Measurements from ENCODE around the gene BAHCC1. TPM values are rescaled to one million over a fixed set of nuclear protein-coding genes. Genes with fewer than 3 reads are reported as not detected.
A peak's percentile ranks its signal among the peaks of the same experiment; 100 is the strongest.

Gene BAHCC1
- total and polyA plus RNA-seq, 2 donors (not counting 3 experiments of a cell fraction or from before 2014, with no cell fraction given) = 4.7 to 11.6 TPM

- Histone ChIP-seq H3K9me3 (replicated peaks; ENCODE audit: control insufficient read depth, insufficient read depth, low read length) (no peaks in the 10 kb centered on the region), H3K4me1 (ENCODE audit: control insufficient read depth, extremely low read depth, insufficient read depth, low read length) (peaks cover 35% of the 10 kb centered on the region), H3K9ac (replicated peaks; ENCODE audit: extremely low read depth, insufficient read depth, low read length) (peak overlapping the region; percentile 54), H3K36me3 (ENCODE audit: control insufficient read depth in 2 of 2, extremely low read depth in 1 of 2, insufficient read depth in 2 of 2, low read length in 2 of 2) (peaks cover 3 to 13% of the 10 kb centered on the region in 2 experiments), H3K27me3 (ENCODE audit: control insufficient read depth in 2 of 2, insufficient read depth in 2 of 2, low read length in 2 of 2) (no peaks in the 10 kb centered on the region), H4K20me1 (replicated peaks; ENCODE audit: control insufficient read depth, extremely low read depth, insufficient read depth, low read length) (no peaks in the 10 kb centered on the region), H3K4me3 (replicated peaks in 1 of 3; ENCODE audit: insufficient read depth in 1 of 3, low read depth in 1 of 3, low read length in 3 of 3) (peak overlapping the region; percentile 55 to 84 (median 77)), H3K79me2 (ENCODE audit: control insufficient read depth, insufficient read depth, low read length) (peaks cover 45% of the 10 kb centered on the region), H2AFZ (ENCODE audit: low read depth, low read length) (no peak overlapping the region), H3K27ac (ENCODE audit: insufficient read depth, low read depth, low read length) (peak overlapping the region; percentile 52), H3K9me1 (replicated peaks; ENCODE audit: control insufficient read depth, extremely low read depth, insufficient read depth, low read length) (no peaks in the 10 kb centered on the region), H3K4me2 (ENCODE audit: insufficient read depth, low read length) (peak overlapping the region; percentile 94)
- TF ChIP-seq MYC (IDR thresholded peaks at IDR 0.05; ENCODE audit: low read depth, low read length) = no peak
- TF ChIP-seq CTCF (IDR thresholded peaks at IDR 0.05; ENCODE audit: extremely low read depth in 1 of 2, insufficient read depth in 1 of 2, low read depth in 1 of 2, low read length in 2 of 2) = no peak
- no peak for TF ChIP-seq GATA2 (IDR thresholded peaks at IDR 0.05; ENCODE audit: insufficient read depth, insufficient read length, low read depth, low read length)
- TF ChIP-seq JUN (IDR thresholded peaks at IDR 0.05; ENCODE audit: borderline replicate concordance, insufficient read depth, insufficient read length, low read depth) = no peak
- no peak for TF ChIP-seq POLR2AphosphoS5 (IDR thresholded peaks at IDR 0.05; ENCODE audit: insufficient read depth, low read depth, low read length)
- no peak for TF ChIP-seq EZH2 (IDR thresholded peaks at IDR 0.05; ENCODE audit: borderline replicate concordance, low read depth, low read length, severe bottlenecking)
- no peak for TF ChIP-seq FOS (IDR thresholded peaks at IDR 0.05; ENCODE audit: borderline replicate concordance, insufficient read depth, low read length)
- TF ChIP-seq MAX (IDR thresholded peaks at IDR 0.05; ENCODE audit: insufficient read depth, insufficient read length) = no peak
- no peak for TF ChIP-seq POLR2A (IDR thresholded peaks at IDR 0.05; ENCODE audit: low read depth, low read length)
- ChIA-PET CTCF (interaction anchor here (0.6 to 0.9 kb wide), 2 partner anchors 118 to 261 kb away, joined by 3 read pairs; no protein-coding TSS in a partner anchor), POLR2A (interaction anchor here (0.6 kb wide), 1 partner anchor 7 kb away, joined by 4 read pairs; no protein-coding TSS in a partner anchor)
- FAIRE-seq (no peak), DNase-seq (ENCODE audit: low read depth, low spot score) (no peak)
- intact Hi-C loops (cut with micrococcal nuclease) (loop anchor here (1.0 to 2.0 kb wide), 2 partner anchors 38 to 121 kb away; partner anchors contain the start of gene BAHCC1), dilution Hi-C loops (cut with MboI; ENCODE audit: extremely low pct_ligation_motif_present, low sequenced_read_pairs) (no loop called here)
- BruUV-seq (replicated peaks) = no TSS peak
These were observed 120.3 kb downstream of the BAHCC1 start for GRCh38 chr17:81515530-81516041.

Small RNAs within 50 kb of the gene (microRNA-seq; reads per million reads assigned to microRNA genes)
- gene MIR3186 (ENCODE audit: borderline number of aligned reads, borderline replicate concordance) (not detected), gene MIR4740 (ENCODE audit: borderline number of aligned reads, borderline replicate concordance) (not detected)

Small RNAs within 50 kb of the gene (small RNA-seq; reads per million reads assigned to genes)
- gene MIR3186 (ENCODE audit: insufficient read depth, insufficient read length, low read depth, low replicate concordance) (not detected), gene MIR4740 (ENCODE audit: insufficient read depth, insufficient read length, low read depth, low replicate concordance) (not detected)

Other genes with a start within 250 kb of the BAHCC1 start
- gene PVALEF, start 229.9 kb upstream of the BAHCC1 start, total RNA-seq = not detected in 2 replicates
- gene PVALEF, start 229.9 kb upstream of the BAHCC1 start, polyA plus RNA-seq = not detected in 2 replicates
- 1.00 and 1.5 TPM in 2 replicates for gene AATK, start 229.2 kb upstream of the BAHCC1 start, total RNA-seq
- gene AATK, start 229.2 kb upstream of the BAHCC1 start, polyA plus RNA-seq = 0.69 and 0.94 TPM in 2 replicates
- 17.9 and 19.7 TPM in 2 replicates for gene CEP131, start 172.5 kb upstream of the BAHCC1 start, total RNA-seq
- gene CEP131, start 172.5 kb upstream of the BAHCC1 start, polyA plus RNA-seq = 5.1 and 5.3 TPM in 2 replicates
- 35.6 and 41.6 TPM in 2 replicates for gene TEPSIN, start 156.4 kb upstream of the BAHCC1 start, total RNA-seq
- 45.3 and 55.4 TPM in 2 replicates for gene TEPSIN, start 156.4 kb upstream of the BAHCC1 start, polyA plus RNA-seq
- 61.5 and 69.9 TPM in 2 replicates for gene NDUFAF8, start 156.1 kb upstream of the BAHCC1 start, total RNA-seq
- 76.2 and 83.9 TPM in 2 replicates for gene NDUFAF8, start 156.1 kb upstream of the BAHCC1 start, polyA plus RNA-seq
- gene SLC38A10, start 100.2 kb upstream of the BAHCC1 start, total RNA-seq = 109 and 113 TPM in 2 replicates
- gene SLC38A10, start 100.2 kb upstream of the BAHCC1 start, polyA plus RNA-seq = 72.7 and 100 TPM in 2 replicates
- gene ACTG1, start 117.3 kb downstream of the BAHCC1 start, total RNA-seq = 6,127 and 6,180 TPM in 2 replicates
- 7,850 and 10,663 TPM in 2 replicates for gene ACTG1, start 117.3 kb downstream of the BAHCC1 start, polyA plus RNA-seq
- 0.58 and 0.71 TPM in 2 replicates for gene FSCN2, start 132.9 kb downstream of the BAHCC1 start, total RNA-seq
- 0.32 and 0.46 TPM in 2 replicates for gene FSCN2, start 132.9 kb downstream of the BAHCC1 start, polyA plus RNA-seq
- 50.2 and 54.3 TPM in 2 replicates for gene FAAP100, start 156.9 kb downstream of the BAHCC1 start, total RNA-seq
- 35.4 and 40.4 TPM in 2 replicates for gene FAAP100, start 156.9 kb downstream of the BAHCC1 start, polyA plus RNA-seq
- gene NPLOC4, start 241.7 kb downstream of the BAHCC1 start, total RNA-seq = 150 and 160 TPM in 2 replicates
- 175 and 181 TPM in 2 replicates for gene NPLOC4, start 241.7 kb downstream of the BAHCC1 start, polyA plus RNA-seq
- gene TSPAN10, start 241.7 kb downstream of the BAHCC1 start, total RNA-seq = 0.44 and 0.91 TPM in 2 replicates
- gene TSPAN10, start 241.7 kb downstream of the BAHCC1 start, polyA plus RNA-seq = 1.1 TPM in 2 replicates

Measured in endothelial cell of umbilical vein (primary cell).